ENCODE results near the gene SCAI. TPM values are rescaled to one million over a fixed set of nuclear protein-coding genes. Genes with fewer than 3 reads are reported as not detected.

SCAI gene
- total RNA-seq, 3 donors from 2014 or later (not counting 1 experiment from before 2014, with no cell fraction given) = 8.5 to 13.0 (median 10.7) TPM

DNA sequence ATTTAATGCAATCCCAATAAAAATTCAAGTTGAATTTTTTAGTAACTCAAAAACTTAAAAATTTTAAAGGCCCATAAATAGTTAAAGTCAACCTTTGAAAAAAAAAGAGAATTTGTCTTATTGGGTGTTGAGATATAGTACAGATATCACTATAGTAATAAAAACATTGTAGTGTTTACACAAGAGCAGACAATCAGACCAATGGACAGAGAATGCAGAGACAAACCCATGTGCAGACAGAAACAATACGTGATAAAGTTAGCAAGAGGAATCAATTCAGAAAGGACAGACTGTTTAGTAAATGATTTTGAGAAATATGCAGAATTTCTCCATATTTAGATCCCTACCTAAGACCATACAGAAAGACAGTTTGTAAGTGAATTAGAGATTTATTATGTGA is 236.4 kb downstream of the SCAI start:
- Mint-ChIP-seq H3K9me3 (no peaks in the 10 kb centered on the region), H3K27me3 (ENCODE audit: low read depth in 2 of 2) (no peaks in the 10 kb centered on the region), H3K27ac (no peak overlapping the region), H3K4me1 (peaks cover 4 to 13% of the 10 kb centered on the region in 2 donors), H3K36me3 (peaks cover 9% of the 10 kb centered on the region), H3K4me3 (no peak overlapping the region)
- Histone ChIP-seq H3K4me1 (ENCODE audit: control insufficient read depth, insufficient read depth, low read length) (no peaks in the 10 kb centered on the region), H3K9me3 (ENCODE audit: control insufficient read depth, insufficient read depth, low read length) (no peaks in the 10 kb centered on the region), H3K27me3 (ENCODE audit: control insufficient read depth, insufficient read depth, low read length) (no peaks in the 10 kb centered on the region), H3K27ac (ENCODE audit: low read length) (no peak overlapping the region), H3K36me3 (ENCODE audit: control insufficient read depth, insufficient read depth, low read length) (peaks cover 33% of the 10 kb centered on the region), H3K4me3 (ENCODE audit: low read length) (no peak overlapping the region)
- no peak for DNase-seq
- ATAC-seq = no peak
- intact Hi-C loops (cut with micrococcal nuclease) = no loop called here
- WGBS (ENCODE audit: insufficient coverage) = 100% methylated on average over 1 of the region's 1 CpG
- TF ChIP-seq, protein P1, sequence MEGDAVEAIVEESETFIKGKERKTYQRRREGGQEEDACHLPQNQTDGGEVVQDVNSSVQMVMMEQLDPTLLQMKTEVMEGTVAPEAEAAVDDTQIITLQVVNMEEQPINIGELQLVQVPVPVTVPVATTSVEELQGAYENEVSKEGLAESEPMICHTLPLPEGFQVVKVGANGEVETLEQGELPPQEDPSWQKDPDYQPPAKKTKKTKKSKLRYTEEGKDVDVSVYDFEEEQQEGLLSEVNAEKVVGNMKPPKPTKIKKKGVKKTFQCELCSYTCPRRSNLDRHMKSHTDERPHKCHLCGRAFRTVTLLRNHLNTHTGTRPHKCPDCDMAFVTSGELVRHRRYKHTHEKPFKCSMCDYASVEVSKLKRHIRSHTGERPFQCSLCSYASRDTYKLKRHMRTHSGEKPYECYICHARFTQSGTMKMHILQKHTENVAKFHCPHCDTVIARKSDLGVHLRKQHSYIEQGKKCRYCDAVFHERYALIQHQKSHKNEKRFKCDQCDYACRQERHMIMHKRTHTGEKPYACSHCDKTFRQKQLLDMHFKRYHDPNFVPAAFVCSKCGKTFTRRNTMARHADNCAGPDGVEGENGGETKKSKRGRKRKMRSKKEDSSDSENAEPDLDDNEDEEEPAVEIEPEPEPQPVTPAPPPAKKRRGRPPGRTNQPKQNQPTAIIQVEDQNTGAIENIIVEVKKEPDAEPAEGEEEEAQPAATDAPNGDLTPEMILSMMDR (IDR thresholded peaks at IDR 0.05) = no peak

- no peak overlapping the region for H3K4me3 Mint-ChIP-seq
- intact Hi-C loops (cut with micrococcal nuclease) = loop anchor here (10.0 kb wide), 1 partner anchor 65 kb away; no protein-coding TSS in a partner anchor
- no peaks in the 10 kb centered on the region for H3K27me3 ChIP-seq (ENCODE audit: control insufficient read depth, insufficient read depth, low read length)
- no peak for DNase-seq
- peaks cover 3 to 10% of the 10 kb centered on the region in 2 donors for H3K4me1 Mint-ChIP-seq
- H3K9me3 Mint-ChIP-seq = no peaks in the 10 kb centered on the region
- no peaks in the 10 kb centered on the region for H3K9me3 ChIP-seq (ENCODE audit: control insufficient read depth, insufficient read depth, low read length)
- H3K27me3 Mint-ChIP-seq (ENCODE audit: low read depth in 2 of 2) = no peaks in the 10 kb centered on the region
- no peak overlapping the region for H3K4me3 ChIP-seq (ENCODE audit: low read length)
- ATAC-seq = no peak
- H3K27ac ChIP-seq (ENCODE audit: low read length) = no peak overlapping the region
- peaks cover 8% of the 10 kb centered on the region for H3K36me3 Mint-ChIP-seq
- 94% methylated on average over 9 of the region's 9 CpGs for WGBS (ENCODE audit: insufficient coverage)
- peaks cover 43% of the 10 kb centered on the region for H3K36me3 ChIP-seq (ENCODE audit: control insufficient read depth, insufficient read depth, low read length)
- no peaks in the 10 kb centered on the region for H3K4me1 ChIP-seq (ENCODE audit: control insufficient read depth, insufficient read depth, low read length)
- H3K27ac Mint-ChIP-seq = no peak overlapping the region
- TF ChIP-seq, protein P1 (IDR thresholded peaks at IDR 0.05) = no peak
Measured at GRCh38 chr9:124899845-124900244, 243.5 kb downstream of the SCAI start.

DNA sequence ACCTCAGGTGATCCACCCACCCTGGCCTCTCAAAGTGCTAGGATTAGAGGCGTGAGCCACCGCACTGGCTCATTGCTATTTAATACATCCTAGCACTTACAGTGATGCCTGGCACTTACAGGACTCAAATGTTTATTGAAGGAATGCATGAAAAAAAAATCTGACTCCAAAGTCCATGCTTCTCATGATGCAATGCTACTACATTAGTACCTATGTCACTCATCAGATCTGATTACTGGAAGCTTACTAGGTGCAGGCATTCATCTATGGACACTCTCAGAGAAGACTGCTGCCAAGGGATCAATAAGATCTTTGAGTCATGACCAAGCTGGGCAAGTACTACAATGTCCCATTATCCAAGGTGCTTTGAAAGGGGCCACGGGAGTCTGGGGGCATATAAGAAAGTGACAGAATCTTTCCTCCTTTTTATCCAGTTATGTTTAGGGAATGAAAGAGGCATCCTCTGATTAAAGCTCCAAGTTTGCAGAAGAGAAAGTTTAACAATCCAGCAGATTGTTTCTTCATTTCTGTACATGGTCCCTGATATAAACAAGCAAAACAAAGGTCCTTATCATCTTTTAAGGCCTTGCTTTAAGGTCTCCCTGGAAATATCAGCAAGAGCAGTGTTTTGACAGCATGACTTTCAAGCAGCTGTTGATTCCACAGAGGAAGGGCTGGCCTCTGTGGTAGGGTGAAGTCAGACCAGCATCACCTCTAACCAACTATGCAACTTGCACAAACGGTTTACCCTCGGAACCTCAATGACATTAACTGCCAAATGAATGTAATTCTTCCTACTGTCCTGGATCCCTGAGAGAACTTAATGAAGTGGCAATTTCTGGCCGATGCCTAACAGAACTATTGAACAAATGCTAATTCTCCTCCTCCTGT is 245.5 kb downstream of the SCAI start:
- H3K4me1 ChIP-seq (ENCODE audit: control insufficient read depth, insufficient read depth, low read length) = peaks cover 4% of the 10 kb centered on the region
- DNase-seq = no peak
- intact Hi-C loops (cut with micrococcal nuclease) = loop anchor here (10.0 kb wide), 1 partner anchor 63 kb away; no protein-coding TSS in a partner anchor
- H3K36me3 Mint-ChIP-seq = peaks cover 15% of the 10 kb centered on the region
- H3K4me3 ChIP-seq (ENCODE audit: low read length) = no peak overlapping the region
- H3K9me3 ChIP-seq (ENCODE audit: control insufficient read depth, insufficient read depth, low read length) = no peaks in the 10 kb centered on the region
- H3K27me3 ChIP-seq (ENCODE audit: control insufficient read depth, insufficient read depth, low read length) = no peaks in the 10 kb centered on the region
- ATAC-seq = no peak
- no peak overlapping the region for H3K27ac ChIP-seq (ENCODE audit: low read length)
- peaks cover 51% of the 10 kb centered on the region for H3K36me3 ChIP-seq (ENCODE audit: control insufficient read depth, insufficient read depth, low read length)
- TF ChIP-seq, protein P1 (IDR thresholded peaks at IDR 0.05) = no peak
- H3K27me3 Mint-ChIP-seq (ENCODE audit: low read depth in 2 of 2) = no peaks in the 10 kb centered on the region
- H3K4me3 Mint-ChIP-seq = no peak overlapping the region
- WGBS (ENCODE audit: insufficient coverage) = 96% methylated on average over 4 of the region's 6 CpGs
- no peaks in the 10 kb centered on the region for H3K9me3 Mint-ChIP-seq
- H3K4me1 Mint-ChIP-seq = peaks cover 8 to 16% of the 10 kb centered on the region in 2 donors
- no peak overlapping the region for H3K27ac Mint-ChIP-seq
